K562 (cell line): ENCODE measurements around the gene KHDC3L. TPM values are rescaled to one million over a fixed set of nuclear protein-coding genes. Genes with fewer than 3 reads are reported as not detected.
A peak's percentile ranks its signal among the peaks of the same experiment; 100 is the strongest.

Experiments
- ATF1 ChIP-seq, 2 experiments: fragments of 450-650 bp in 1 of 2; IDR thresholded peaks; 2 replicates each; pipeline ENCODE4 v1.6.1; 2016; ENCODE audit warnings: missing compliant biosample characterization in 1 of 2, missing genetic modification characterization in 1 of 2
- CBX8 ChIP-seq: fragments of 200-600 bp; sonication (generic); IDR thresholded peaks from 2 replicates; pipeline ENCODE4 v1.6.1; 2012; ENCODE audit warnings: borderline replicate concordance, mixed run types, low read depth, mild to moderate bottlenecking, moderate library complexity, mixed read lengths, low read length, control low read depth, inconsistent platforms; ENCODE audit not compliant: poor library complexity, severe bottlenecking; ENCODE audit errors: extremely low read depth
- ETV5 ChIP-seq: sonication (generic); formaldehyde crosslinking; IDR thresholded peaks from 2 replicates; pipeline ENCODE4 v1.4.0; 2020; ENCODE audit warnings: low read depth, mild to moderate bottlenecking, missing genetic modification reagents
- KDM5B ChIP-seq: fragments of 200-600 bp; sonication (generic); IDR thresholded peaks from 2 replicates; pipeline ENCODE4 v1.6.1; 2012; ENCODE audit warnings: low read depth, mild to moderate bottlenecking, moderate library complexity, low read length, control low read depth, inconsistent platforms; ENCODE audit not compliant: insufficient replicate concordance
- L3MBTL2 ChIP-seq: fragments of 450-650 bp; IDR thresholded peaks from 2 replicates; pipeline ENCODE4 v1.6.1; 2016; ENCODE audit warnings: mild to moderate bottlenecking, moderate library complexity
- MCM3 ChIP-seq: fragments of 450-650 bp; IDR thresholded peaks from 2 replicates; pipeline ENCODE4 v1.6.1; 2016
- NR2C2 ChIP-seq, 2 experiments: fragments of 200-800 bp in 1 of 2; sonication (Bioruptor generic) in 1 of 2; sonication (generic) in 1 of 2; formaldehyde crosslinking in 1 of 2; IDR thresholded peaks; 2 replicates each; pipeline versions ENCODE4 v1.6.1 to v1.8.0; 2016 to 2022; ENCODE audit warnings: mild to moderate bottlenecking in 1 of 2, missing compliant biosample characterization in 1 of 2, missing genetic modification characterization in 1 of 2, missing genetic modification reagents in 1 of 2
- PHF21A ChIP-seq: fragments of 450-650 bp; IDR thresholded peaks from 2 replicates; pipeline ENCODE4 v1.6.1; 2017; ENCODE audit warnings: low read depth, borderline replicate concordance
- RBFOX2 ChIP-seq: fragments of 200-400 bp; formaldehyde crosslinking; IDR thresholded peaks from 2 replicates; pipeline ENCODE4 v1.6.1; 2017; ENCODE audit warnings: low read depth, mild to moderate bottlenecking, low read length, moderate library complexity
- SIRT6 ChIP-seq: IDR thresholded peaks from one replicate; pipeline ENCODE4 v1.6.1; 2012; ENCODE audit warnings: low read depth, mild to moderate bottlenecking, control low read depth, inconsistent platforms, low read length, moderate library complexity
- SREBF1 ChIP-seq: fragments of 150-350 bp; IDR thresholded peaks from 2 replicates; pipeline ENCODE4 v1.6.1; 2014; ENCODE audit warnings: antibody characterized with exemption, low read depth, low read length, borderline replicate concordance
- SRF ChIP-seq, 2 experiments: fragments of 250-450, 450-650 bp in 1 of 2; sonication (Bioruptor Pico) in 1 of 2; sonication (generic) in 1 of 2; formaldehyde crosslinking; IDR thresholded peaks; 2 replicates each; pipeline versions ENCODE4 v1.5.0 to v1.5.1; 2020 to 2022; ENCODE audit warnings: mild to moderate bottlenecking in 1 of 2, missing genetic modification reagents in 1 of 2
- THRAP3 ChIP-seq: fragments of 450-650 bp; IDR thresholded peaks from 2 replicates; pipeline ENCODE4 v1.6.1; 2016; ENCODE audit warnings: mild to moderate bottlenecking, inconsistent platforms, borderline replicate concordance
- ZC3H11A ChIP-seq: IDR thresholded peaks from 2 replicates; pipeline ENCODE4 v1.6.1; 2012; ENCODE audit warnings: low read depth, low read length, improper control_type of control experiment
- ZNF551 ChIP-seq: fragments of 250-450 bp; sonication (Bioruptor Pico); IDR thresholded peaks from 2 replicates; pipeline ENCODE4 v1.5.0; 2021; ENCODE audit warnings: mild to moderate bottlenecking, moderate library complexity
- polyA plus RNA-seq, 8 experiments: library from polyadenylated mRNA; depleted of rRNA in 4 of 8; stranded (reverse) in 5 of 8; unstranded in 3 of 8; fragments of >200 nt; fragmentation: Nextera tagmentation in 2 of 8; fragmentation: Illumina TruSeq in 1 of 8; extraction: Ambion mirVana in 2 of 8; extraction: Trizol in 1 of 8; gene quantifications; 2 replicates each; pipeline versions ENCODE4 v1.2.1 to v1.2.3, GENCODE V29; 2011 to 2014; ENCODE audit warnings: inconsistent platforms in 1 of 8, missing spikeins in 1 of 8
- total RNA-seq, 7 experiments: library from RNA; depleted of rRNA in 6 of 7; stranded (reverse); fragments of >200 nt in 6 of 7; fragmentation: Illumina TruSeq in 2 of 7; extraction: Trizol in 2 of 7; gene quantifications; 2 replicates each; pipeline versions ENCODE4 v1.2.1 to v1.2.3, GENCODE V29; 2011 to 2021; ENCODE audit warnings: low replicate concordance in 1 of 7
- TF ChIP-seq, protein P1 (sequence below): sonication (generic); formaldehyde crosslinking; IDR thresholded peaks from 2 replicates; pipeline ENCODE4 v1.8.0; 2022; ENCODE audit warnings: mild to moderate bottlenecking, missing genetic modification reagents, borderline replicate concordance
- TF ChIP-seq, protein P2 (sequence below): fragments of 450-650 bp; IDR thresholded peaks from 2 replicates; pipeline ENCODE4 v1.6.1; 2016; ENCODE audit warnings: low read depth, mild to moderate bottlenecking, moderate library complexity
- TF ChIP-seq, protein P3 (sequence below), 2 experiments: fragments of 450-650 bp in 1 of 2; sonication (generic) in 1 of 2; formaldehyde crosslinking in 1 of 2; IDR thresholded peaks in 1 of 2; conservative IDR thresholded peaks in 1 of 2; 2 replicates each; pipeline versions ENCODE4 v1.6.1 to v1.8.1; 2016 to 2023; ENCODE audit warnings: mild to moderate bottlenecking in 2 of 2, moderate library complexity in 2 of 2, inconsistent platforms in 1 of 2, missing genetic modification reagents in 1 of 2
- TF ChIP-seq, protein P4 (sequence below): sonication (generic); formaldehyde crosslinking; IDR thresholded peaks from 2 replicates; pipeline ENCODE4 v1.5.0; 2020; ENCODE audit warnings: missing genetic modification reagents
- TF ChIP-seq, protein P5 (sequence below): fragments of 450-650 bp; conservative IDR thresholded peaks from 2 replicates; pipeline ENCODE4 v1.6.1; 2016; ENCODE audit warnings: missing genetic modification characterization, low read depth, mild to moderate bottlenecking, missing compliant biosample characterization, moderate library complexity

Gene KHDC3L
- total and polyA plus RNA-seq, 9 of the 15 experiments (the other 6 are each of a cell fraction or from before 2014, with no cell fraction given), result not detected

DNA sequence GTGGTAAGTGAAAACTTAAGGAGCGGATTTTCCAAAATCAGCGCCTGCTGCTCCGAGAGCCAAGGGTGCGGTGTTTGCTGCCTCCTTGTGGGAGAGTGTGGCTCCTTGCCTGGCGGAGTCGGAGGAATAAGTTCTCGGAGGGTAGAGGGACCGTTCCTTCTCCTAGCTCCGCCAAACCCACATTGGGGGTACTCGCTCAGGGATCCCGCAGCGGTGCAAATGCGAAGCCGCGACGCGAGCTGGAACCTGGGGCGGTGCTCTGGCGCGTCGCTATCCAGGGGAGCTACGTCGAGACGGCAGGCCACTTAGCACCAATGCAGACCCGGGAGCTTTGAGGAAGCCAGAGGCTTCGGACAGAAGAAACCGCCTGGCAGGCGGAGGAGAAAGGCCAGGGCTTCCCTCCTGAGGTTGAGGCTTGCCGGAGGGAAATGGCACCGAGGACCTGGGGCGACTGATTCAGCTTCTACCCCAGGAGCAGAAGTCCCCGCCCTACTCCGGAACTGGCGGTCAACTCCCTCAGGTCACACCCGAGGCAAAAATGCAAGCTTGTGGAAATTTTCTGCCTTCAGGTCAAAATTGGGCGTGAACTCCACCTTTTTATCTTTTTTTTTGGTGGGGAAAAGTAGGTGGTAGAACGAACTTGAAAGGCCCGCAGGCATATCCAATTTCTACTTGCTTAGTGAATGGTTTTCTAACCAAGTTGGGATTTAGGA is 26.5 kb downstream of the KHDC3L start (continued):
- TF ChIP-seq, protein P1, sequence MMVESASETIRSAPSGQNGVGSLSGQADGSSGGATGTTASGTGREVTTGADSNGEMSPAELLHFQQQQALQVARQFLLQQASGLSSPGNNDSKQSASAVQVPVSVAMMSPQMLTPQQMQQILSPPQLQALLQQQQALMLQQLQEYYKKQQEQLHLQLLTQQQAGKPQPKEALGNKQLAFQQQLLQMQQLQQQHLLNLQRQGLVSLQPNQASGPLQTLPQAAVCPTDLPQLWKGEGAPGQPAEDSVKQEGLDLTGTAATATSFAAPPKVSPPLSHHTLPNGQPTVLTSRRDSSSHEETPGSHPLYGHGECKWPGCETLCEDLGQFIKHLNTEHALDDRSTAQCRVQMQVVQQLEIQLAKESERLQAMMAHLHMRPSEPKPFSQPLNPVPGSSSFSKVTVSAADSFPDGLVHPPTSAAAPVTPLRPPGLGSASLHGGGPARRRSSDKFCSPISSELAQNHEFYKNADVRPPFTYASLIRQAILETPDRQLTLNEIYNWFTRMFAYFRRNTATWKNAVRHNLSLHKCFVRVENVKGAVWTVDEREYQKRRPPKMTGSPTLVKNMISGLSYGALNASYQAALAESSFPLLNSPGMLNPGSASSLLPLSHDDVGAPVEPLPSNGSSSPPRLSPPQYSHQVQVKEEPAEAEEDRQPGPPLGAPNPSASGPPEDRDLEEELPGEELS (CRISPR knock-in tag), result no peak
- TF ChIP-seq, protein P2, sequence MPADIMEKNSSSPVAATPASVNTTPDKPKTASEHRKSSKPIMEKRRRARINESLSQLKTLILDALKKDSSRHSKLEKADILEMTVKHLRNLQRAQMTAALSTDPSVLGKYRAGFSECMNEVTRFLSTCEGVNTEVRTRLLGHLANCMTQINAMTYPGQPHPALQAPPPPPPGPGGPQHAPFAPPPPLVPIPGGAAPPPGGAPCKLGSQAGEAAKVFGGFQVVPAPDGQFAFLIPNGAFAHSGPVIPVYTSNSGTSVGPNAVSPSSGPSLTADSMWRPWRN, result 0 out of 2 replicates have a peak, but pooled peaks have one; percentile 14
- TF ChIP-seq, protein P3, sequence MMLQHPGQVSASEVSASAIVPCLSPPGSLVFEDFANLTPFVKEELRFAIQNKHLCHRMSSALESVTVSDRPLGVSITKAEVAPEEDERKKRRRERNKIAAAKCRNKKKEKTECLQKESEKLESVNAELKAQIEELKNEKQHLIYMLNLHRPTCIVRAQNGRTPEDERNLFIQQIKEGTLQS (IDR thresholded peaks at IDR 0.05), result no peak; the same call in 1 of the 2 replicates
- TF ChIP-seq, protein P3 (CRISPR knock-in tag; conservative IDR thresholded peaks at IDR 0.05), result peak; percentile 62; the same call in 1 of the 2 replicates
- TF ChIP-seq ZNF551 (CRISPR knock-in tag) (no peak), CBX8 (no peak), ETV5 (CRISPR knock-in tag) (peak; percentile 98), NR2C2 (CRISPR knock-in tag; IDR thresholded peaks at IDR 0.05) (no peak), NR2C2 (tag; IDR thresholded peaks at IDR 0.05) (peak; percentile 80), SRF (CRISPR knock-in tag; IDR thresholded peaks at IDR 0.05) (0 out of 4 replicates have a peak, but pooled peaks of 1 of the 2 experiments have one; percentile 15), RBFOX2 (peak; percentile 95), ATF1 (CRISPR knock-in tag; IDR thresholded peaks at IDR 0.05) (no peak), ATF1 (tag; IDR thresholded peaks at IDR 0.05) (peak; percentile 36; the same call in 1 of the 2 replicates), PHF21A (no peak), SREBF1 (no peak), THRAP3 (no peak), L3MBTL2 (peak; percentile 95), MCM3 (no peak), KDM5B (peak; percentile 86), ZC3H11A (no peak), SIRT6 (no peak)
- TF ChIP-seq, protein P4, sequence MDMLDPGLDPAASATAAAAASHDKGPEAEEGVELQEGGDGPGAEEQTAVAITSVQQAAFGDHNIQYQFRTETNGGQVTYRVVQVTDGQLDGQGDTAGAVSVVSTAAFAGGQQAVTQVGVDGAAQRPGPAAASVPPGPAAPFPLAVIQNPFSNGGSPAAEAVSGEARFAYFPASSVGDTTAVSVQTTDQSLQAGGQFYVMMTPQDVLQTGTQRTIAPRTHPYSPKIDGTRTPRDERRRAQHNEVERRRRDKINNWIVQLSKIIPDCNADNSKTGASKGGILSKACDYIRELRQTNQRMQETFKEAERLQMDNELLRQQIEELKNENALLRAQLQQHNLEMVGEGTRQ (CRISPR knock-in tag), result no peak
- TF ChIP-seq, protein P5, sequence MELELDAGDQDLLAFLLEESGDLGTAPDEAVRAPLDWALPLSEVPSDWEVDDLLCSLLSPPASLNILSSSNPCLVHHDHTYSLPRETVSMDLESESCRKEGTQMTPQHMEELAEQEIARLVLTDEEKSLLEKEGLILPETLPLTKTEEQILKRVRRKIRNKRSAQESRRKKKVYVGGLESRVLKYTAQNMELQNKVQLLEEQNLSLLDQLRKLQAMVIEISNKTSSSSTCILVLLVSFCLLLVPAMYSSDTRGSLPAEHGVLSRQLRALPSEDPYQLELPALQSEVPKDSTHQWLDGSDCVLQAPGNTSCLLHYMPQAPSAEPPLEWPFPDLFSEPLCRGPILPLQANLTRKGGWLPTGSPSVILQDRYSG (tag), result no peak
